Endothelial cell (in vitro differentiated cells): Measurements from ENCODE around the gene CLCN3. TPM values are rescaled to one million over a fixed set of nuclear protein-coding genes. Genes with fewer than 3 reads are reported as not detected.

Experiments used
- DNase-seq: peaks from one replicate; pipeline ENCODE4 v3.0.0; 2021; ENCODE audit warnings: low spot score
- H3K27ac Mint-ChIP-seq: one replicate; pipeline ENCODE4 v1.8.0; 2021; ENCODE audit warnings: mixed read lengths, inconsistent platforms; ENCODE audit not compliant: unreplicated experiment
- H3K27me3 Mint-ChIP-seq: one replicate; pipeline ENCODE4 v1.8.0; 2021; ENCODE audit warnings: mild to moderate bottlenecking, moderate library complexity, mixed read lengths, inconsistent platforms; ENCODE audit not compliant: unreplicated experiment
- H3K36me3 Mint-ChIP-seq: one replicate; pipeline ENCODE4 v1.8.0; 2021; ENCODE audit warnings: mild to moderate bottlenecking, low read depth, mixed read lengths, inconsistent platforms; ENCODE audit not compliant: unreplicated experiment
- H3K4me1 Mint-ChIP-seq: one replicate; pipeline ENCODE4 v1.8.0; 2021; ENCODE audit warnings: mild to moderate bottlenecking, mixed read lengths, inconsistent platforms; ENCODE audit not compliant: unreplicated experiment
- H3K4me3 Mint-ChIP-seq: one replicate; pipeline ENCODE4 v1.8.0; 2021; ENCODE audit warnings: mild to moderate bottlenecking, mixed read lengths, inconsistent platforms; ENCODE audit not compliant: unreplicated experiment
- H3K9me3 Mint-ChIP-seq: one replicate; pipeline ENCODE4 v1.8.0; 2021; ENCODE audit warnings: mixed read lengths, inconsistent platforms; ENCODE audit not compliant: unreplicated experiment
- total RNA-seq: library from RNA; stranded (reverse); fragmentation: NEBNext Ultra II Directional; extraction: Animal tissue kit (Norgen Biotek cat#: 25700); gene quantifications from one replicate; pipeline ENCODE4 v1.2.1, GENCODE V29; 2021; ENCODE audit not compliant: unreplicated experiment
- TF ChIP-seq, protein P1 (sequence below): fragments of 200-600 bp; sonication (generic); IDR thresholded peaks from one replicate; pipeline ENCODE4 v1.5.0; 2021; ENCODE audit warnings: antibody characterized with exemption; ENCODE audit not compliant: unreplicated experiment

The CLCN3 gene
- total RNA-seq, 1 donor from 2014 or later, result 58.0 TPM

DNA sequence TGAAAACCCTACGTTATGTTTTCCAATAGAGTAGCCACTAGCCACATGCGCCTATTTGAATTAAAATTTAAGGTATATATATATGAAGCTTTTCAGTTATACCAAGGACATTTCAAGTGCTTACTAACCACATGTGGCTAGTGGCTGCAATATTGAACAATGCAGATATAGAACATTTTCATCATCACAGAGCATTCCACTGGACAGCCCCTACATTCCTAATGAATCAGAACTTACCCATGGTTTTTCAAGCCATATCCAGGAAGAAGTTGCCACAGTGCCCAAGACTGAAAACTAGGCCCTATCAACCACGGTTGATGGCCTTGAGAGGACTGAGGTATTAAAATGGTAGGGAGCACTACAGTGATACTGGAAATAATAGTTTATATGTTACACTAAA lies 37.7 kb upstream of the CLCN3 start:
- DNase-seq, result no peak
- H3K4me3 Mint-ChIP-seq, result no peak overlapping the region
- no peaks in the 10 kb centered on the region for H3K9me3 Mint-ChIP-seq
- H3K27me3 Mint-ChIP-seq, result no peaks in the 10 kb centered on the region
- TF ChIP-seq, protein P1, sequence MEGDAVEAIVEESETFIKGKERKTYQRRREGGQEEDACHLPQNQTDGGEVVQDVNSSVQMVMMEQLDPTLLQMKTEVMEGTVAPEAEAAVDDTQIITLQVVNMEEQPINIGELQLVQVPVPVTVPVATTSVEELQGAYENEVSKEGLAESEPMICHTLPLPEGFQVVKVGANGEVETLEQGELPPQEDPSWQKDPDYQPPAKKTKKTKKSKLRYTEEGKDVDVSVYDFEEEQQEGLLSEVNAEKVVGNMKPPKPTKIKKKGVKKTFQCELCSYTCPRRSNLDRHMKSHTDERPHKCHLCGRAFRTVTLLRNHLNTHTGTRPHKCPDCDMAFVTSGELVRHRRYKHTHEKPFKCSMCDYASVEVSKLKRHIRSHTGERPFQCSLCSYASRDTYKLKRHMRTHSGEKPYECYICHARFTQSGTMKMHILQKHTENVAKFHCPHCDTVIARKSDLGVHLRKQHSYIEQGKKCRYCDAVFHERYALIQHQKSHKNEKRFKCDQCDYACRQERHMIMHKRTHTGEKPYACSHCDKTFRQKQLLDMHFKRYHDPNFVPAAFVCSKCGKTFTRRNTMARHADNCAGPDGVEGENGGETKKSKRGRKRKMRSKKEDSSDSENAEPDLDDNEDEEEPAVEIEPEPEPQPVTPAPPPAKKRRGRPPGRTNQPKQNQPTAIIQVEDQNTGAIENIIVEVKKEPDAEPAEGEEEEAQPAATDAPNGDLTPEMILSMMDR, result no peak
- H3K4me1 Mint-ChIP-seq, result no peaks in the 10 kb centered on the region
- no peak overlapping the region for H3K27ac Mint-ChIP-seq
- no peaks in the 10 kb centered on the region for H3K36me3 Mint-ChIP-seq

DNA sequence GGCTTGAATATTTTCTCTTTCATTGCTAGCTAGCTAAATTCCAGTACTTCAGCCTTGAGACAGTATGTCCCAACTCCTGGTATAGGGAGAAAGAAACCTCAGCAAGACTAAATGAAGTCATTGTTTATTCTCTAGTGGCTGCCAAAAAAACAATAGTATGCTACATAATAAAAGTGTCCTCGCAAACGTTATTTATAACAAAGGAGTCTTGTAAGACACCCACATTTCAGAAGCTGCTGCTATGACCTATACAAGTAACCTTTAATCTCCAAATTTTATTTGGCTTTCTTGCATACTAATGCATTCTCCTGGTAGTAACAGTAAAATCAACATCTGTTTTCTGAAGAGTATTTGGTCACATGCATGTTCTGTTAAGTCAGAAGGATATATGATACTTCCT lies 36.8 kb upstream of the CLCN3 start:
- H3K36me3 Mint-ChIP-seq, result no peaks in the 10 kb centered on the region
- H3K4me3 Mint-ChIP-seq, result no peak overlapping the region
- TF ChIP-seq, protein P1, result no peak
- H3K27me3 Mint-ChIP-seq, result no peaks in the 10 kb centered on the region
- no peak for DNase-seq
- H3K9me3 Mint-ChIP-seq, result no peaks in the 10 kb centered on the region
- H3K4me1 Mint-ChIP-seq, result no peaks in the 10 kb centered on the region
- H3K27ac Mint-ChIP-seq, result no peak overlapping the region

DNA sequence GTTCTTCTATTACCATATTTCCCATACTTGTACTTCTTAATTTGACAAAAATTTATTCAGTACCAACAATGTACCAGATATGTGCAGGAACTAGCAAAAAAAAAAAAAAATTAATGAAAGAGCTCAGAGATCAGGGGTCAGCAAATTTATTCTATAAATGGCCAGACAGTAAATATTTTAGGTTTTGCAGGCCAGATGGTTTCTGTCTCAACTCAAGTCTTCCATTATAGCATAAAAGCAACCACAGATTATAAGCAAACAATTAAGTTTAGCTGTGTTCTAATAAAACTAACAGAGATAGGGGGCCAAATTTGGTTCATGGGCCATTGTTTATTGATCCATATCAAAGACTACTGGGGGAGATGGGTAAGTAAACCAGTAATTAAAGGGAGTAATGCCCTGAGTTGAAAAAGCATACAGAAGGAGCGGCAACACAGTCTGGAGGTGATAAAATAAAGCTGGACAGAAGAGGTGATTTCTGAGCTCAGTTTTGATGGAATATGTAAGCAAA lies 27.3 kb upstream of the CLCN3 start:
- H3K9me3 Mint-ChIP-seq, result no peaks in the 10 kb centered on the region
- TF ChIP-seq, protein P1, result no peak
- peaks cover 2% of the 10 kb centered on the region for H3K4me1 Mint-ChIP-seq
- peaks cover 3% of the 10 kb centered on the region for H3K36me3 Mint-ChIP-seq
- H3K27me3 Mint-ChIP-seq, result no peaks in the 10 kb centered on the region
- no peak for DNase-seq
- no peak overlapping the region for H3K4me3 Mint-ChIP-seq
- H3K27ac Mint-ChIP-seq, result no peak overlapping the region

DNA sequence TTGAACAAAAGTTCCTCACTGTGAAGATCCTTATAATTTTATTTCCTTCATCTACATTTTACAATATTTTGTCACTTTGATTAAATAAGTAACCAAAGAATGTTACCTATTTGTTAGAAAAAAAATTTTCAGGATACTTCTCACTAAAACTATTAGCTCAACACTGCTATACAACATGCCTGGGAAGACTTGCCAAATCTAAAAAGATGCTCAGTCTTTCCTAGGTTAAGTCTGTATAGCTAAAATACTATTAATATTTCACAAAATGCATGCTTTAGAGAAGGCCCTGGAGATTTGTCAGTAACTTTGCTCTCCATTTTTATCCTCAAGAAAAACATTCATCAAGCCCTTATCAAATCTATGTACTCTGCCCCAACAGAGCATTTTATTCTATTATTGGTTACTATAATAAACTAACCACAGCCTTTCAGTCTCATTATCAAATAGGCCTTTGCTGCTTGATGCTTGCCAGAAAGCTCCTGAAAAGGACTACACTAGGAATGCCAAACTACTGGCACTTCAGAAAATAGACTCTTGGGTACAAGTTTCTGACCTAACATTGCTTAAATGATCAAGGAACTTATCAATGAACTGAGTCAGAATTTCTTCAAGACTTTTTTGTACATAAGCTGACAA lies 25.7 kb upstream of the CLCN3 start:
- H3K36me3 Mint-ChIP-seq, result peaks cover 3% of the 10 kb centered on the region
- no peaks in the 10 kb centered on the region for H3K27me3 Mint-ChIP-seq
- DNase-seq, result no peak
- no peak overlapping the region for H3K4me3 Mint-ChIP-seq
- TF ChIP-seq, protein P1, result no peak
- peaks cover 2% of the 10 kb centered on the region for H3K4me1 Mint-ChIP-seq
- no peaks in the 10 kb centered on the region for H3K9me3 Mint-ChIP-seq
- no peak overlapping the region for H3K27ac Mint-ChIP-seq

DNA sequence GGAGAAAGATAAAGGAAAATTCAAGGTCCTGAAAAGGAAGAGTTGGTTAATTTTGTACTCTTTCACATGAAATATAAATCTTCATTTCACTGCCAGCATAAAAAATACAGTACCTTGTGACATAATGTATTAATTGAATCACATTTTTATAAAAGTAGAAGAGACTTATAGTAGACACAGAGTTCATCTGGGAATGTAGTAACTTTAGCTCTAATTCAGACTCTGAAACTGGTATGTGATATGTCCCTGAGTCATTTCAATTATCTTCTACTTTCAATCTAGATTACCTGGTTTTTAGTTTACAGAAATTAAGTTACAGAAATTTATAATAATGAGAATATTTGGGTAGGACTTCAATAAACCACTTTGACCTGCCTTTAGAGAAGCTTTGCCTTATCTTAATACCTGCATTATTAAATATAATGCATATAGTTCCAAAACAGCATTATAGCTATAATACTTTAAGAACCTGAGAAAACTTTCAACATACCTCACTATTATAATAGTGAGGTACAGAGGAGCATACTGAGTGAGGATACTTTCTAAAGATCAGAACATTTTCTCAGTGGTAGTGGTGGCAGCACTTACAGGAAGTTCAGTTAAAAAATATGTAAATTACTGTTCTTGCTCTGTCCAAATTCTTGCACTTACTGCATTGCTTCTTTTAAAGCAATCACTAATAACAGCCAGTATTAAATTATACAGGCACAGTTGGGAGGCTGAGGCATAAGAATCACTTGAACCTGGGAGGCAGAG lies 19.2 kb upstream of the CLCN3 start:
- Mint-ChIP-seq H3K4me3 (no peak overlapping the region), H3K27ac (no peak overlapping the region), H3K4me1 (no peaks in the 10 kb centered on the region), H3K36me3 (no peaks in the 10 kb centered on the region), H3K27me3 (no peaks in the 10 kb centered on the region), H3K9me3 (no peaks in the 10 kb centered on the region)
- TF ChIP-seq, protein P1, result no peak
- no peak for DNase-seq
